MM.1S (cell line): Measurements from ENCODE around the gene ALG14.
"Not testable (repeated sequence)": the region's sequence is repeated elsewhere in the genome, so short reads cannot be mapped to it uniquely, and the experiment has no call there.

Experiments used
- DNase-seq: peaks from one replicate; pipeline ENCODE4 v3.0.0-alpha.2; 2015
- H2AFZ ChIP-seq: fragments of 300-600 bp; sonication (generic); 2 replicates; pipeline ENCODE4 v1.6.0; 2016; ENCODE audit warnings: antibody characterized with exemption, low read length
- H3F3A ChIP-seq: fragments of 300-600 bp; sonication (generic); 2 replicates; pipeline ENCODE4 v1.6.1; 2016; ENCODE audit warnings: mild to moderate bottlenecking, antibody characterized with exemption, low read length, moderate library complexity, mixed read lengths; ENCODE audit not compliant: insufficient read depth
- H3K27ac ChIP-seq: fragments of 300-600 bp; sonication (generic); 2 replicates; pipeline ENCODE4 v1.5.1; 2016; ENCODE audit warnings: mild to moderate bottlenecking, low read length
- H3K27me3 ChIP-seq: fragments of 300-600 bp; sonication (generic); replicated peaks from 2 replicates; pipeline ENCODE4 v1.6.0; 2016; ENCODE audit warnings: low read length; ENCODE audit not compliant: insufficient read depth
- H3K36me3 ChIP-seq: fragments of 300-600 bp; sonication (generic); replicated peaks from 2 replicates; pipeline ENCODE4 v1.6.1; 2016; ENCODE audit warnings: mild to moderate bottlenecking, low read length, mixed read lengths; ENCODE audit not compliant: insufficient read depth
- H3K4me1 ChIP-seq: fragments of 300-600 bp; sonication (generic); 2 replicates; pipeline ENCODE4 v1.6.1; 2016; ENCODE audit warnings: low read length, mixed read lengths
- H3K4me2 ChIP-seq: fragments of 300-600 bp; sonication (generic); 2 replicates; pipeline ENCODE4 v1.6.0; 2016; ENCODE audit warnings: low read depth, low read length
- H3K4me3 ChIP-seq: fragments of 300-600 bp; sonication (generic); 2 replicates; pipeline ENCODE4 v1.5.1; 2016; ENCODE audit warnings: low read length, mixed read lengths
- H3K79me2 ChIP-seq: fragments of 300-600 bp; sonication (generic); 2 replicates; pipeline ENCODE4 v1.6.1; 2016; ENCODE audit warnings: mixed run types, low read length, mixed read lengths
- H3K9ac ChIP-seq: fragments of 300-600 bp; sonication (generic); 2 replicates; pipeline ENCODE4 v1.6.1; 2016; ENCODE audit warnings: low read length, mixed read lengths
- H3K9me2 ChIP-seq: fragments of 300-600 bp; sonication (generic); replicated peaks from 2 replicates; pipeline ENCODE4 v1.6.1; 2016; ENCODE audit warnings: mild to moderate bottlenecking, low read length, mixed read lengths; ENCODE audit not compliant: insufficient read depth
- H3K9me3 ChIP-seq: fragments of 300-600 bp; sonication (generic); replicated peaks from 2 replicates; pipeline ENCODE4 v1.6.1; 2016; ENCODE audit warnings: mild to moderate bottlenecking, low read length, mixed read lengths; ENCODE audit not compliant: insufficient read depth
- H4K20me1 ChIP-seq: fragments of 300-600 bp; sonication (generic); 2 replicates; pipeline ENCODE4 v1.6.1; 2016; ENCODE audit warnings: mild to moderate bottlenecking, low read length, moderate library complexity, mixed read lengths; ENCODE audit not compliant: insufficient read depth
- EZH2 ChIP-seq: fragments of 300-600 bp; sonication (generic); optimal IDR thresholded peaks from 2 replicates; pipeline ENCODE3; 2017; ENCODE audit warnings: low read depth, mild to moderate bottlenecking, antibody characterized with exemption, low read length, mixed read lengths
- EZH2phosphoT487 ChIP-seq: fragments of 300-600 bp; sonication (generic); IDR thresholded peaks from 2 replicates; pipeline ENCODE4 v1.6.1; 2018; ENCODE audit warnings: antibody characterized with exemption, low read length
- TF ChIP-seq, protein P1 (sequence below): fragments of 300-600 bp; sonication (generic); IDR thresholded peaks from 2 replicates; pipeline ENCODE4 v1.5.1; 2016; ENCODE audit warnings: antibody characterized with exemption, low read length, mixed read lengths

Gene ALG14

DNA sequence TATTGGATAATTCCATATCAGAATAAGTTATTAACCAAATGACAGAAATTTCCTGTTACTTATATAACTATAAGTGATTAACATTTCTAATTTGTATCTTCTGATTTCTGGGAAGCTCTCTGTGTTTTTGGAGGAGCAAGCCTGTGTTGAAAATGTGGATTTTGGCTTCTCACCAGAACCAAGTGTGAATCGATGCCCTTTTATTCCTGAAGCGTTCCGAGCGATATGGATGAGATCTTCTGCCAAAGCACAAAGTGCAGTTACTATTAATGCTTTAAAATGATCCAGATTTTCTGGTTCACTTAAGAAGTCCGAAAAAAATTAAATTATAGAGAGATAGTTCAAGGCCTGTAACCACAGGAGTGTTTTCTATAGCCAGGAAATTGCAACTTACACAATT lies 22.8 kb downstream of the ALG14 start:
- H3K9me2 ChIP-seq, result no peaks in the 10 kb centered on the region
- H2AFZ ChIP-seq, result no peak overlapping the region
- no peaks in the 10 kb centered on the region for H3F3A ChIP-seq
- H3K9me3 ChIP-seq, result no peaks in the 10 kb centered on the region
- no peaks in the 10 kb centered on the region for H3K4me1 ChIP-seq
- no peak for DNase-seq
- H3K27me3 ChIP-seq, result no peaks in the 10 kb centered on the region
- no peak overlapping the region for H3K4me3 ChIP-seq
- no peaks in the 10 kb centered on the region for H3K36me3 ChIP-seq
- no peak overlapping the region for H3K9ac ChIP-seq
- no peak overlapping the region for H3K4me2 ChIP-seq
- no peaks in the 10 kb centered on the region for H3K79me2 ChIP-seq
- no peak overlapping the region for H3K27ac ChIP-seq
- H4K20me1 ChIP-seq, result no peaks in the 10 kb centered on the region
- TF ChIP-seq, protein P1, sequence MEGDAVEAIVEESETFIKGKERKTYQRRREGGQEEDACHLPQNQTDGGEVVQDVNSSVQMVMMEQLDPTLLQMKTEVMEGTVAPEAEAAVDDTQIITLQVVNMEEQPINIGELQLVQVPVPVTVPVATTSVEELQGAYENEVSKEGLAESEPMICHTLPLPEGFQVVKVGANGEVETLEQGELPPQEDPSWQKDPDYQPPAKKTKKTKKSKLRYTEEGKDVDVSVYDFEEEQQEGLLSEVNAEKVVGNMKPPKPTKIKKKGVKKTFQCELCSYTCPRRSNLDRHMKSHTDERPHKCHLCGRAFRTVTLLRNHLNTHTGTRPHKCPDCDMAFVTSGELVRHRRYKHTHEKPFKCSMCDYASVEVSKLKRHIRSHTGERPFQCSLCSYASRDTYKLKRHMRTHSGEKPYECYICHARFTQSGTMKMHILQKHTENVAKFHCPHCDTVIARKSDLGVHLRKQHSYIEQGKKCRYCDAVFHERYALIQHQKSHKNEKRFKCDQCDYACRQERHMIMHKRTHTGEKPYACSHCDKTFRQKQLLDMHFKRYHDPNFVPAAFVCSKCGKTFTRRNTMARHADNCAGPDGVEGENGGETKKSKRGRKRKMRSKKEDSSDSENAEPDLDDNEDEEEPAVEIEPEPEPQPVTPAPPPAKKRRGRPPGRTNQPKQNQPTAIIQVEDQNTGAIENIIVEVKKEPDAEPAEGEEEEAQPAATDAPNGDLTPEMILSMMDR, result no peak
- TF ChIP-seq EZH2phosphoT487, result no peak
- TF ChIP-seq EZH2, result no peak

DNA sequence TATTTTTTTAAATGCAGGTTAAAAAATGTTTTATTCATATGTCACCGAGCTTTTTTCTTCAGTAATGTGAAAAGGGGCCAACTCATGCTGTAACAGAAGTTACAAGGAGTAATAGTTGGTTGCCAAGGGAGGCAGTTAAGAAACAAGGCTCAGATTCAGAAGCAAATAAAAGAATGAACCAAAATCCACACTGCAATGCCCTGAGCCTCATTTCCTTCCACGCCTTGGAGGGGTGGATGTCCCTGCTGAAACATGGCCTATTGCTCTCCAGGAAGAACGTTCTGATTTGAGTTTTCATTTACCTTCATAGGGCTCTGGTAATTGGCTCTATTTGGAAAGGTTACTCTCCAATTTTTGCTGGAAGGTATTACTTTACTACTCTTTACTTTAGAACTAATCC lies 24.4 kb downstream of the ALG14 start:
- TF ChIP-seq, protein P1, result no peak
- TF ChIP-seq EZH2phosphoT487 (no peak), EZH2 (no peak)
- no peaks in the 10 kb centered on the region for H3K9me2 ChIP-seq
- no peaks in the 10 kb centered on the region for H4K20me1 ChIP-seq
- H3K79me2 ChIP-seq, result no peaks in the 10 kb centered on the region
- H3K27me3 ChIP-seq, result no peaks in the 10 kb centered on the region
- H3K27ac ChIP-seq, result no peak overlapping the region
- no peaks in the 10 kb centered on the region for H3K4me1 ChIP-seq
- no peak for DNase-seq
- no peak overlapping the region for H2AFZ ChIP-seq
- no peaks in the 10 kb centered on the region for H3K9me3 ChIP-seq
- H3F3A ChIP-seq, result no peaks in the 10 kb centered on the region
- H3K4me3 ChIP-seq, result no peak overlapping the region
- H3K36me3 ChIP-seq, result no peaks in the 10 kb centered on the region
- no peak overlapping the region for H3K9ac ChIP-seq
- no peak overlapping the region for H3K4me2 ChIP-seq

DNA sequence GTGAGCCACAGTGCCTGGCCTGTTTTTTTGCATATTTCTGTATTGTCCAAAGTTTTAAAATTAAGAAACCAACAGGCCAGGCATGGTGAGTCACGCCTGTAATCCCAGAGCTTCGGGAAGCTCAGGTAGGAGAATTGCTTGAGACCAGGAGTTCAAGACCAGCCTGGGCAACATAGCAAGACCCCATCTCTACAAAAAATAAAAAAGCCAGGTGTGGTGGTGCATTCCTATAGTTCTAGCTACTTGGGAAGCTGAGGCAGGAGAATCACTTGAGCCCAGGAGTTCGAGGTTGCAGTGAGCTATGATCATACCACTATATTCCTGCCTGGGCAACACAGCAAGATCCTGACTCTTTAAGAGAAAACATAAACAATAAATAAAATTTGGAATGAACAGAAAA lies 25.1 kb downstream of the ALG14 start:
- not testable (repeated sequence) for H3K9me3 ChIP-seq, DNase-seq, H3K79me2 ChIP-seq, H3K4me1 ChIP-seq, H3K9ac ChIP-seq, H3K4me3 ChIP-seq, H4K20me1 ChIP-seq, H3K27ac ChIP-seq, H2AFZ ChIP-seq, H3K9me2 ChIP-seq, H3K27me3 ChIP-seq, H3K4me2 ChIP-seq, H3K36me3 ChIP-seq, H3F3A ChIP-seq

- DNase-seq, result no peak
- Histone ChIP-seq H2AFZ (no peak overlapping the region), H3K27ac (no peak overlapping the region), H3K4me3 (no peak overlapping the region), H3K9ac (no peak overlapping the region), H3F3A (no peaks in the 10 kb centered on the region), H3K36me3 (no peaks in the 10 kb centered on the region), H3K4me2 (no peak overlapping the region), H3K27me3 (no peaks in the 10 kb centered on the region), H3K79me2 (no peaks in the 10 kb centered on the region), H4K20me1 (no peaks in the 10 kb centered on the region), H3K4me1 (no peaks in the 10 kb centered on the region), H3K9me2 (no peaks in the 10 kb centered on the region), H3K9me3 (no peaks in the 10 kb centered on the region)
- TF ChIP-seq EZH2 (no peak), EZH2phosphoT487 (no peak)
- TF ChIP-seq, protein P1, result no peak
Observed at GRCh38 chr1:95046359-95046758, 26.4 kb downstream of the ALG14 start.
